ENCODE data around the gene ARFRP1.

DNA sequence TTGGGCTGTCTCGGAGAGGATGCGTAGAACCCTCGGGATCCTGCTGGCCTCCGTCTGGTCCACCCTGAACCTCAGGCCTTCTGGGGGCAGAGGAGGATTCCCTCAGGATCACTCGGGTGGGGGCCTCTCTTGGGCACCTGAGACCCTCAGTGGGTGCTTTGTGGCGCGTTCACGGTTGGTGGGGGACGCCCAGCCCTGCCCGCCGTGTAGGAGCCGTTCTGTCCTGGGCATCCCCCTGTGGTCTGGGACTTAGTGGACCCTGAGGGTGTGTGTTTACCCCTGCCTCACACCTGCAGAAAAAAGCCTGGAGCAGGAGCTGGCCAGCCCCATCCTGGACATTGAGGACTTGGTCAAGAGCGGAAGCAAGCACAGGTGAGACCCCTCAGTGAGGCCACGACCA, 42.1 kb downstream of the ARFRP1 start:
- TF ChIP-seq, protein P1, sequence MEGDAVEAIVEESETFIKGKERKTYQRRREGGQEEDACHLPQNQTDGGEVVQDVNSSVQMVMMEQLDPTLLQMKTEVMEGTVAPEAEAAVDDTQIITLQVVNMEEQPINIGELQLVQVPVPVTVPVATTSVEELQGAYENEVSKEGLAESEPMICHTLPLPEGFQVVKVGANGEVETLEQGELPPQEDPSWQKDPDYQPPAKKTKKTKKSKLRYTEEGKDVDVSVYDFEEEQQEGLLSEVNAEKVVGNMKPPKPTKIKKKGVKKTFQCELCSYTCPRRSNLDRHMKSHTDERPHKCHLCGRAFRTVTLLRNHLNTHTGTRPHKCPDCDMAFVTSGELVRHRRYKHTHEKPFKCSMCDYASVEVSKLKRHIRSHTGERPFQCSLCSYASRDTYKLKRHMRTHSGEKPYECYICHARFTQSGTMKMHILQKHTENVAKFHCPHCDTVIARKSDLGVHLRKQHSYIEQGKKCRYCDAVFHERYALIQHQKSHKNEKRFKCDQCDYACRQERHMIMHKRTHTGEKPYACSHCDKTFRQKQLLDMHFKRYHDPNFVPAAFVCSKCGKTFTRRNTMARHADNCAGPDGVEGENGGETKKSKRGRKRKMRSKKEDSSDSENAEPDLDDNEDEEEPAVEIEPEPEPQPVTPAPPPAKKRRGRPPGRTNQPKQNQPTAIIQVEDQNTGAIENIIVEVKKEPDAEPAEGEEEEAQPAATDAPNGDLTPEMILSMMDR (IDR thresholded peaks at IDR 0.05 in 4 of 5, conservative IDR thresholded peaks at IDR 0.05 in 1 of 5) = no peak
- no peak for TF ChIP-seq POLR2A (IDR thresholded peaks at IDR 0.05)

Measured in gastrocnemius medialis (tissue), 4 donors.